Suprapubic skin (tissue), 4 donors: ENCODE results near the gene TMEM109. TPM values are rescaled to one million over a fixed set of nuclear protein-coding genes. Genes with fewer than 3 reads are reported as not detected.

Experiments used
- DNase-seq, 2 donors: peaks; one replicate each; pipeline ENCODE4 v3.0.0-alpha.2; 2019; ENCODE audit warnings: low spot score in 2 of 2
- H3K27ac ChIP-seq: fragments of 200-600 bp; sonication (generic); one replicate; pipeline ENCODE4 v1.5.1; 2019
- H3K27me3 ChIP-seq: fragments of 200-600 bp; sonication (generic); one replicate; pipeline ENCODE4 v1.5.1; 2019
- H3K36me3 ChIP-seq: fragments of 200-600 bp; sonication (generic); one replicate; pipeline ENCODE4 v1.5.1; 2019
- H3K4me1 ChIP-seq: fragments of 200-600 bp; sonication (generic); one replicate; pipeline ENCODE4 v1.5.1; 2019
- H3K4me3 ChIP-seq: fragments of 200-600 bp; sonication (generic); one replicate; pipeline ENCODE4 v1.5.1; 2019; ENCODE audit warnings: mild to moderate bottlenecking
- H3K9me3 ChIP-seq: fragments of 200-600 bp; sonication (generic); one replicate; pipeline ENCODE4 v1.5.1; 2019
- CTCF ChIP-seq, 2 donors: fragments of 200-600 bp in 1 of 2; fragments of 450-650 bp in 1 of 2; sonication (generic) in 1 of 2; IDR thresholded peaks; one replicate each; pipeline ENCODE4 v1.5.1; 2016 to 2019; ENCODE audit warnings: antibody characterized with exemption in 2 of 2, mild to moderate bottlenecking in 1 of 2, moderate library complexity in 1 of 2
- EP300 ChIP-seq: sonication (generic); formaldehyde crosslinking; IDR thresholded peaks from one replicate; pipeline ENCODE4 v1.6.1; 2017; ENCODE audit warnings: antibody characterized with exemption
- POLR2A ChIP-seq, 2 donors: fragments of 450-650 bp; IDR thresholded peaks; one replicate each; pipeline ENCODE4 v1.6.1; 2017; ENCODE audit warnings: antibody characterized with exemption in 2 of 2, mild to moderate bottlenecking in 2 of 2, moderate library complexity in 2 of 2
- POLR2AphosphoS5 ChIP-seq, 3 donors: sonication (generic); formaldehyde crosslinking; IDR thresholded peaks; one replicate each; pipeline ENCODE4 v1.6.1; 2017; ENCODE audit warnings: antibody characterized with exemption in 3 of 3
- WGBS: methylation state at CpG from one replicate; pipeline ENCODE4 v1.1.5; 2018; 5-methylcytosine and 5-hydroxymethylcytosine counted together
- total RNA-seq, 4 donors: library from RNA; depleted of rRNA; stranded (reverse); fragments of >200 nt; gene quantifications; one replicate each; pipeline ENCODE4 v1.1.0, GENCODE V29; 2016

Gene TMEM109
- total RNA-seq, 4 donors from 2014 or later = 67.4 to 128 (median 110) TPM

DNA sequence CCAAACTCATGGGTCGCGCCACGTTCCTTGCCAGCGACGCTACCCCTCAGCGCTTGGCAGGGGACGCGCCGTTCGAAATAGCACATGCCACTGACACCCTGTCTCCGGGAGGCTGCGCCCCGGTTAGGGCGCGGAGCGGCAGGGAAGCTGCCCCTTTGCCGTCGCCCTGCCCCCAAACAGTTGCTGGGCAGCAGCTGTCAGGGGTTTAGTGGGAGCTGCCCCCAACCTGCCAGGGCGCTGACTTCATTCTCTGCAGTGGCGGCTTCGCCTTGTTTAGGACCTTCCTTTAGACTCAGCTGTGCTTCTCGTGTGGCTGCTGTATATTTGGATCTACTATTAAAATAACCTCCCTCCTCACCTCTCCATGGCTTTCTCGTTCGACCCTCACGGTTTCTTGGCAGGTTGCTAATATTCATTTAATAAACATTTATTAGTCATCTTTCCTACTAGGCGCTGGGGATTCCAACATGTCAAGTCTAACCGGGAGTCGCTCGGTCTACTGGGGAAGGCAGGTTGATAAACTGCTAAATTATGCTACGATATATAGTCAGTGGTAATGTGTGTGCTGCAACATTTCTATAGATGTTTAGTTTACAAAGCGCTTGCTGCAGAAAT, 782 bp downstream of the TMEM109 start:
- Histone ChIP-seq H3K4me3 (peak overlapping the region; percentile 95), H3K27ac (peak overlapping the region; percentile 96), H3K36me3 (peaks cover 2% of the 10 kb centered on the region), H3K9me3 (no peaks in the 10 kb centered on the region), H3K4me1 (peaks cover 61% of the 10 kb centered on the region), H3K27me3 (no peaks in the 10 kb centered on the region)
- no peak for TF ChIP-seq CTCF (IDR thresholded peaks at IDR 0.05)
- no peak for TF ChIP-seq POLR2A (IDR thresholded peaks at IDR 0.05)
- TF ChIP-seq EP300 = no peak
- no peak for TF ChIP-seq POLR2AphosphoS5 (IDR thresholded peaks at IDR 0.05)
- DNase-seq = no peak
- 1% methylated on average over 30 of the region's 31 CpGs for WGBS

- H3K27me3 ChIP-seq = no peaks in the 10 kb centered on the region
- 8% methylated on average over 17 of the region's 17 CpGs for WGBS
- no peak for DNase-seq
- H3K4me3 ChIP-seq = peak overlapping the region; percentile 95
- peak overlapping the region; percentile 96 for H3K27ac ChIP-seq
- peaks cover 65% of the 10 kb centered on the region for H3K4me1 ChIP-seq
- H3K36me3 ChIP-seq = peaks cover 9% of the 10 kb centered on the region
- no peak for TF ChIP-seq EP300
- no peak for TF ChIP-seq POLR2A (IDR thresholded peaks at IDR 0.05)
- TF ChIP-seq POLR2AphosphoS5 (IDR thresholded peaks at IDR 0.05) = no peak
- no peak for TF ChIP-seq CTCF (IDR thresholded peaks at IDR 0.05)
- no peaks in the 10 kb centered on the region for H3K9me3 ChIP-seq
Observed at GRCh38 chr11:60915248-60915914, 1.4 kb downstream of the TMEM109 start.

DNA sequence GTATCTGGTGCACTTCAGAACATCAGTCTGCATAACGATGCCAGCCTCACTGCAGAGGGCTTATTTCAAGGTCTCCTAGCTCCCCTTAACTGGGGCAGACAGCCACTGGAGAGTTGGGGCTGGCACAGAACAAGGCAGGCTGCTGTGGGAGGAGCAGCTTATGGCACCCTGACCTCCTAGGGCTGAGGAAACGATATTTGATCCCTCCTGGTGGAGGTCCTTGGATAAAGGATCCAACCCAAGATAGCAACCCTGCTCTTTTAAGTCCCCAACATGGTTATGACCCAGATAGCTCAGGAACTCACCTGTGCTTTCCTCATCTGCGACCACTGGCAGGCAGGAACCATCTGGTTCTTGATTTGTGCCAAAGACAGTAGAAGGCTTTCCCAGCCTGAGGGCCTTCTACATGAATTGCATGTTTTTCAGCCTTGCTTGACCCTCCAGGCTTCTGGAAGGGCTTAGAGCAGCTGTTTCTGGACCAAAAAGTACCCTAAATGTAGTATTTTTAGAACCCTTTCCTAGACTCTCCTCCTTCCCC, 2.8 kb downstream of the TMEM109 start:
- 60% methylated on average over 3 of the region's 3 CpGs for WGBS
- peaks cover 65% of the 10 kb centered on the region for H3K4me1 ChIP-seq
- H3K36me3 ChIP-seq = peaks cover 22% of the 10 kb centered on the region
- no peak for TF ChIP-seq POLR2A (IDR thresholded peaks at IDR 0.05)
- TF ChIP-seq POLR2AphosphoS5 (IDR thresholded peaks at IDR 0.05) = no peak
- TF ChIP-seq EP300 = no peak
- TF ChIP-seq CTCF (IDR thresholded peaks at IDR 0.05) = no peak
- no peak for DNase-seq
- H3K9me3 ChIP-seq = no peaks in the 10 kb centered on the region
- peak overlapping the region; percentile 11 for H3K27ac ChIP-seq
- no peak overlapping the region for H3K4me3 ChIP-seq
- no peaks in the 10 kb centered on the region for H3K27me3 ChIP-seq

DNA sequence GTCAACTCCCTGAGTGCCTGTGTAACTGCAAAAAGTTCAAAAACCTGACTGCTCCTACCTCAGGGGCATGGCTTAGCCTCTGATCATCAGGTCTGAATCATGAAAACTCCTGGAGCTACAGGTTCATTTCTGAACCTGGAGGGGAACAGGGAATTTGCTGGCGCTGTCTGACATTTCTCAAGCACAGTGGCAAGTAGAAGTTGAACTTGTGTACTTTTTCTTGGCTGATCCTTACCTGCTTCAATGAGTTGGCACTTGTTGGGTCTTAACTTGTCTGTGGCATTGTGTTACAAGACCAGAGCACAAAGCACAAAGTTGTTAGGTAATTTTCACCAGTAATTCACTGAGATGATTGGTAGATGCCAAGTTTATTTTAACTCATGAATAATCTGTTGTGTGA, 3.3 kb downstream of the TMEM109 start:
- H3K4me1 ChIP-seq = peaks cover 65% of the 10 kb centered on the region
- no peaks in the 10 kb centered on the region for H3K27me3 ChIP-seq
- peak overlapping the region; percentile 11 for H3K27ac ChIP-seq
- 75% methylated on average over 1 of the region's 1 CpG for WGBS
- DNase-seq = no peak
- H3K9me3 ChIP-seq = no peaks in the 10 kb centered on the region
- TF ChIP-seq POLR2A (IDR thresholded peaks at IDR 0.05) = no peak
- no peak for TF ChIP-seq CTCF (IDR thresholded peaks at IDR 0.05)
- TF ChIP-seq EP300 = no peak
- no peak for TF ChIP-seq POLR2AphosphoS5 (IDR thresholded peaks at IDR 0.05)
- H3K36me3 ChIP-seq = peaks cover 28% of the 10 kb centered on the region
- no peak overlapping the region for H3K4me3 ChIP-seq

DNA sequence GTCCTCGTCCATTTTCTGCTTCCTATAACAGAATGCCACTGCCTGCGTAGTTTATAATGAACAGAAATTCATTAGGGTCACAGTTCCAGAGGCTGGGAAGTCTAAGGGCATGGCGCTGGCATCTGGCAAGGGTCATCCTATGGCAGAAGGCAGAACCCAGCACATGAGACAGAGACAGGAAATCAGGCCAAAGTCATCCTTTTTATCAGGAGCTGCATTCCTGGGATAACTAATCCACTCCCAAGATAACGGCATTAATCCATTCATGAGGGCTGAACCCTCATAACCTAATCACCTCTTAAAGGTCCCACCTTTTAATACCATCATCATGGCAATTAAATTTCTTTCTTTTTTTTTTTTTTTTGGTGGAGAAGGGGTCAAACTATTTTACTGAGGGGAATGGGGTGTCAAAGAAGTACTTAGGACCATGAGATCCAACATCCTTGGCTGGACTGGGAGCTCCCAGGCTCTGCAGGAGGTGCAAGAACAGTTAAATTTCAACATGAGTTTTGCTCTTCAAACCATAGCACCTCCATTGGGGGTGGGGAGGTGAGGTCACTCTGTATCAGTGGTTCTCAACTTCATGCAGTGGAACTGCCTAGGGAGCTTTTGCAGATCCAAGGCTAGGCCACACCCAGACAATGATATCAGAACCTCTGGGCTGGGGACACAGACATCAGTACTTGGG, 4.4 kb downstream of the TMEM109 start:
- WGBS = 91% methylated on average over 4 of the region's 4 CpGs
- TF ChIP-seq POLR2AphosphoS5 (IDR thresholded peaks at IDR 0.05) (no peak), POLR2A (IDR thresholded peaks at IDR 0.05) (no peak), CTCF (IDR thresholded peaks at IDR 0.05) (no peak), EP300 (no peak)
- Histone ChIP-seq H3K4me1 (peaks cover 59% of the 10 kb centered on the region), H3K27ac (no peak overlapping the region), H3K9me3 (no peaks in the 10 kb centered on the region), H3K4me3 (no peak overlapping the region), H3K36me3 (peaks cover 35% of the 10 kb centered on the region), H3K27me3 (no peaks in the 10 kb centered on the region)
- peak in 1 of 2 donors; percentile 37 for DNase-seq
